ENCODE data around the gene PLCB2.

Gene PLCB2

DNA sequence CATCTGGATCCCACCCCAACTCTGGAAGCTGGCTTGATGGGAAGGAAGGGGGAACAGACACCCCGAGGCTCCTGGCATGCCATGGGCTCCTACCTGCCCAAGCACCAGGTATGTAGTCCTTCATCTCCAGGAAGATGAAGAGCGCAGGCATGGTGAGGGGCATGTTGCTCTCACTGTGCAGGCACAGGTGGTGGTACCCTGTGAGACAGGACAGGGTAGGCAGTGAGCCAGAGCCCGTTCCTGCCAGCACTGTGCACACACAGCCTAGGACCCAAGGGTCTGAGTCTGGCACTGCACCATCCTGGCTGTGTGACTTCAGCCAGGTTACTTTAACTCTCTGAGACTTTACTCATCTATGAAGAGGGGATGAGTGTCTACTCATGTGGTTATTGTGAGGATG is 15.5 kb downstream of the PLCB2 start:
- TF ChIP-seq, protein P1, sequence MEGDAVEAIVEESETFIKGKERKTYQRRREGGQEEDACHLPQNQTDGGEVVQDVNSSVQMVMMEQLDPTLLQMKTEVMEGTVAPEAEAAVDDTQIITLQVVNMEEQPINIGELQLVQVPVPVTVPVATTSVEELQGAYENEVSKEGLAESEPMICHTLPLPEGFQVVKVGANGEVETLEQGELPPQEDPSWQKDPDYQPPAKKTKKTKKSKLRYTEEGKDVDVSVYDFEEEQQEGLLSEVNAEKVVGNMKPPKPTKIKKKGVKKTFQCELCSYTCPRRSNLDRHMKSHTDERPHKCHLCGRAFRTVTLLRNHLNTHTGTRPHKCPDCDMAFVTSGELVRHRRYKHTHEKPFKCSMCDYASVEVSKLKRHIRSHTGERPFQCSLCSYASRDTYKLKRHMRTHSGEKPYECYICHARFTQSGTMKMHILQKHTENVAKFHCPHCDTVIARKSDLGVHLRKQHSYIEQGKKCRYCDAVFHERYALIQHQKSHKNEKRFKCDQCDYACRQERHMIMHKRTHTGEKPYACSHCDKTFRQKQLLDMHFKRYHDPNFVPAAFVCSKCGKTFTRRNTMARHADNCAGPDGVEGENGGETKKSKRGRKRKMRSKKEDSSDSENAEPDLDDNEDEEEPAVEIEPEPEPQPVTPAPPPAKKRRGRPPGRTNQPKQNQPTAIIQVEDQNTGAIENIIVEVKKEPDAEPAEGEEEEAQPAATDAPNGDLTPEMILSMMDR (IDR thresholded peaks at IDR 0.05; ENCODE audit: low read depth, low read length): no peak
- H3K4me3 ChIP-seq (replicated peaks in 1 of 2; ENCODE audit: low read depth in 2 of 2, low read length in 2 of 2): no peak overlapping the region
- DNase-seq (ENCODE audit: low read depth in 2 of 2): no peak

DNA sequence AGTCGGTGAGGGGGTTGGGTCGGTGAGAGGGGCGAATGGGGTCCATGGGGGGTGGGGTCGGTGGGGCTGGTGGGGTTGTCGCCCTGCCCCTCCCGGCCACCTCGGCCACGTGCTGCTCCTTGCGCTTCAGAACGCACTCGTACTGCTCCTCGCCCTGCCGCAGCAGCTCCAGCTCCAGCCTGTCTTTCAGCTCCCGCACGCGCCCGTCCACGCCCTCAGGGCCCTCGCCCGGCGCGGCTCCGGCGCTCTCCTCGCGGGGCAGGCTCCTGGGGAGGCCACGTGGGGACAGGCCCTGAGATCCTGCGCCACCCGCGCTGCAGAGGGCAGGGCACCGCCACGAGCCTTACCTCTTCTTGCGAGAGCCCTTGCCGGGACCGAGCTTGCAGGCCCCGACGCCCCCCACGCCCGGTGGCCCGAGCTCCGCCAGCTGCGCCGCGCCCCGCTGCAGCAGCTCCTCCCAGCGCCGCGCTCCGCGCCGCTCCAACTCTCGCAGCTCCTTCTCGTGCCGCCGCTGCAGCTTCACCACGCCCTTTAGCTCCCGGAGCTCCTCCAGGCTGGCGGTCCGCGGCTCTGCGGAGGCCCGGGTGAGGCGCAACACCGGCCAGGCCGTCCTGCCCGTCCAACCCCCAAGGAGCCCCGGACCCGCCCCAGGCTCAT is 16.7 kb downstream of the PLCB2 start:
- peak overlapping the region; percentile 23 to 24 for H3K4me3 ChIP-seq (replicated peaks in 1 of 2; ENCODE audit: low read depth in 2 of 2, low read length in 2 of 2)
- TF ChIP-seq, protein P1 (IDR thresholded peaks at IDR 0.05; ENCODE audit: low read depth, low read length): no peak
- DNase-seq (ENCODE audit: low read depth in 2 of 2): peak; percentile 61 to 64

DNA sequence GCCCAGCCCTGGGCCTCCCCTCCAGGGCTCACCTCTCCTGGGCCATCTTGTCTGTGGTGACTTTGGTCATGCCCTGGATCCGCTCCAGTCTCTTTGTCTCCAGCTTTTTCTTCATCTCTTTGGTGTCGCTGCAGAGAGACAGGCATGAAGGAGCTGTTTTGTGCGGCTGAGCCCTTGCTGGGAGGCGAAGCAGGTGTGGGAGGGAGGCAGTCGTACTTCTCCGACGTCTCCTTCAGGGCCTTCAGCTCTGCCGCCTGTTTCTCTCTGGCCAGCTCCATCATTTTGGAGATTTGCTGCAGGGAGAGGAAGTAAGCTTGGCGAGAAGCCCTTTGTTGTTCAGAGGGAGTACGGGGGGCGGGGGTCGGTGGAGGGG is 17.2 kb downstream of the PLCB2 start:
- peak in 1 of 2 donors; percentile 17 for DNase-seq (ENCODE audit: low read depth in 2 of 2)
- TF ChIP-seq, protein P1 (IDR thresholded peaks at IDR 0.05; ENCODE audit: low read depth, low read length): no peak
- H3K4me3 ChIP-seq (replicated peaks in 1 of 2; ENCODE audit: low read depth in 2 of 2, low read length in 2 of 2): no peak overlapping the region

DNA sequence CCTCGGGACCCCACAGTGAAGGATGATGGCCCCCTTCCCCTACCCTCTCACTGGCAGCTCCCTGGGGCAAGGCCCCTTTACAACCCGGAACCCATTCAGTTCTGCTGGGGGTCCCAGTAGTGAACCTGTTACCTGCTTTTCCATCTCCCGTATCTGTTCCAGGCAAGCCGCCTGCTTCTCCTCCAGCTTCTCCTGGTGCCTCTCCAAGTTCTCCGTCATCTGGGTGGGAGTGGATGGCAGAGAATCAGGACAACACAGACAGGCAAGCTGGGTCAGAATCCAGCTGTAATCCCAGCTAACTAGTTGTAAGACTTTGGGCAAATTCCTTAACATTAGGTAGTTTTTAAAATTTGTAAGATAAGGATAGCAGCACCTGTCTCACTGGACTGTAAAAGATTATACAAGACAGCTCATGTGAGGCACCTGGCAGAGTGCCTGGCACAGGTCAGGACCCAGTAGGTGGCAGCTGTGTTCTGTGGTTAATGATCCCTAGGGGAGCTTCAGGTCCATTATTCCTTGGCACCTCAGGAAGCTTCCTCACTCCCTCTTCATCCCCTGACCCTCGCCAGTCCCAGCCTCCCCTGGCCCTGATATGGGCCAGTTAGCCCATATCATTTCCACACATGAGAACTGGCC is 18.5 kb downstream of the PLCB2 start:
- DNase-seq (ENCODE audit: low read depth in 2 of 2): no peak
- TF ChIP-seq, protein P1 (IDR thresholded peaks at IDR 0.05; ENCODE audit: low read depth, low read length): no peak
- H3K4me3 ChIP-seq (replicated peaks in 1 of 2; ENCODE audit: low read depth in 2 of 2, low read length in 2 of 2): no peak overlapping the region

DNA sequence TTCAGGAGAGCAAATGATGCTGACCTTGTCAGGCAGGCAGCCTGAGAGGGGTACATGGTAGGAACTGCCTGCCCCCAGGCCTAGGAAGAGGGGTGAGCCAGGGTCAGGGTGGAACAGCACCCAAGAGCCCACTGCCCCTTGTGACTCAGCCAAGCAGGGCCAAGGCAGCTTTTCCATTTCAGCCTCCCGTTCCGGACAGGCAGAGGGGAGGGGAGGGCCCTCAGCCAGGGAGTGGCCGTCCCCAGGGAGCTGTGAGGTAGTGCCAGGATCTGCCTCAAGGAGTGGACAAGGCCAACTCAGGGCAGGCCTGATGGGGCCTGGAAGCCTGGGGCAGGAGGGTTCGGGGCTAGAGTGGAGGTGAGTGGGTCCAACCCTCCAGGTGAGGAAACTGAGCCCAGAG is 19.8 kb downstream of the PLCB2 start:
- H3K4me3 ChIP-seq (replicated peaks in 1 of 2; ENCODE audit: low read depth in 2 of 2, low read length in 2 of 2): no peak overlapping the region
- peak in 1 of 2 donors; percentile 33 for DNase-seq (ENCODE audit: low read depth in 2 of 2)
- TF ChIP-seq, protein P1 (IDR thresholded peaks at IDR 0.05; ENCODE audit: low read depth, low read length): no peak

DNA sequence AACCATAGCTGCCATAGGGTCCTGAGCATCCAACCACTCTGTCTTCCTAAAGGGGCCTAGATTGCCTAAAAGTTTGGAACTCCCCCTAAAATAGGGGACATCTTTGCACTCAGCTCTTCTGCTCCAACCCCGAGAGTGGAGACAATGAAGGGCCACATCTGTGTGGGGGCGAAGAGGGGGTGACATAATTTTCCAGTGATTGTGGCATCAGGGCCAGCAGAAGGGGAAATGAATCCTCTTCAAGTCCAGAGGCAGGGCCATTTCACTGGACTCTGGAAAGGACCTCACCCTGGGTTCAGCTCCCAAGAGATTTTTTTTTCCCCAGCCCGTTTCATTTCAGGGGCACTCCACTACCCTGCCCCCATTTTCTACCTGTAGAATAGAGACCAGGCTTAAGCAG is 20.2 kb downstream of the PLCB2 start:
- no peak for DNase-seq (ENCODE audit: low read depth in 2 of 2)
- no peak overlapping the region for H3K4me3 ChIP-seq (replicated peaks in 1 of 2; ENCODE audit: low read depth in 2 of 2, low read length in 2 of 2)
- TF ChIP-seq, protein P1 (IDR thresholded peaks at IDR 0.05; ENCODE audit: low read depth, low read length): no peak

All from cardiac fibroblast (primary cell).